ENCODE results near the gene LGSN.
"Not testable (repeated sequence)": the region's sequence is repeated elsewhere in the genome, so short reads cannot be mapped to it uniquely, and the experiment has no call there.

LGSN gene

GRCh38 chr6:63307581-63308246 lies 12.1 kb downstream of the LGSN start:
- in situ Hi-C loops (cut with MboI; ENCODE audit: low sequenced_read_pairs), result no loop called here

GRCh38 chr6:63306420-63306819 lies 13.4 kb downstream of the LGSN start:
- in situ Hi-C loops (cut with MboI; ENCODE audit: low sequenced_read_pairs), result no loop called here

- in situ Hi-C loops (cut with MboI; ENCODE audit: low sequenced_read_pairs), result no loop called here
Measured at GRCh38 chr6:63305277-63305676, 14.5 kb downstream of the LGSN start.

- in situ Hi-C loops (cut with MboI; ENCODE audit: low sequenced_read_pairs), result no loop called here
Measured at GRCh38 chr6:63303476-63303875, 16.3 kb downstream of the LGSN start.

GRCh38 chr6:63299667-63300066 lies 20.1 kb downstream of the LGSN start:
- in situ Hi-C loops (cut with MboI; ENCODE audit: low sequenced_read_pairs), result no loop called here

GRCh38 chr6:63295553-63296194 lies 24.1 kb downstream of the LGSN start:
- in situ Hi-C loops (cut with MboI; ENCODE audit: low sequenced_read_pairs), result no loop called here

- in situ Hi-C loops (cut with MboI; ENCODE audit: low sequenced_read_pairs), result no loop called here
Measured at GRCh38 chr6:63290492-63291058, 29.2 kb downstream of the LGSN start.

- in situ Hi-C loops (cut with MboI; ENCODE audit: low sequenced_read_pairs), result no loop called here
Measured at GRCh38 chr6:63289269-63289872, 30.4 kb downstream of the LGSN start.

- in situ Hi-C loops (cut with MboI; ENCODE audit: low sequenced_read_pairs), result no loop called here
Measured at GRCh38 chr6:63280639-63281180, 39.1 kb downstream of the LGSN start.

- in situ Hi-C loops (cut with MboI; ENCODE audit: low sequenced_read_pairs), result no loop called here
Measured at GRCh38 chr6:63278916-63279315, 40.9 kb downstream of the LGSN start.

- in situ Hi-C loops (cut with MboI; ENCODE audit: low sequenced_read_pairs), result no loop called here
Measured at GRCh38 chr6:63275953-63276352, 43.8 kb downstream of the LGSN start.

- in situ Hi-C loops (cut with MboI; ENCODE audit: low sequenced_read_pairs), result not testable (repeated sequence)
Measured at GRCh38 chr6:63274795-63275430, 44.9 kb downstream of the LGSN start.

- in situ Hi-C loops (cut with MboI; ENCODE audit: low sequenced_read_pairs), result no loop called here
Measured at GRCh38 chr6:63272397-63272796, 47.4 kb downstream of the LGSN start.

- in situ Hi-C loops (cut with MboI; ENCODE audit: low sequenced_read_pairs), result no loop called here
Measured at GRCh38 chr6:63269470-63269869, 50.3 kb downstream of the LGSN start.

GRCh38 chr6:63268574-63268973 lies 51.2 kb downstream of the LGSN start:
- in situ Hi-C loops (cut with MboI; ENCODE audit: low sequenced_read_pairs), result no loop called here

- in situ Hi-C loops (cut with MboI; ENCODE audit: low sequenced_read_pairs), result no loop called here
Measured at GRCh38 chr6:63267828-63268227, 52.0 kb downstream of the LGSN start.

GRCh38 chr6:63267046-63267445 lies 52.7 kb downstream of the LGSN start:
- in situ Hi-C loops (cut with MboI; ENCODE audit: low sequenced_read_pairs), result no loop called here

- in situ Hi-C loops (cut with MboI; ENCODE audit: low sequenced_read_pairs), result no loop called here
Measured at GRCh38 chr6:63263444-63263843, 56.3 kb downstream of the LGSN start.

GRCh38 chr6:63261820-63262219 lies 58.0 kb downstream of the LGSN start:
- in situ Hi-C loops (cut with MboI; ENCODE audit: low sequenced_read_pairs), result no loop called here

GRCh38 chr6:63259153-63259552 lies 60.6 kb downstream of the LGSN start:
- in situ Hi-C loops (cut with MboI; ENCODE audit: low sequenced_read_pairs), result no loop called here

GRCh38 chr6:63249875-63250482 lies 69.8 kb downstream of the LGSN start:
- in situ Hi-C loops (cut with MboI; ENCODE audit: low sequenced_read_pairs), result no loop called here
